Keratinocyte (primary cell): ENCODE results near the gene DCAF8L1. TPM values are rescaled to one million over a fixed set of nuclear protein-coding genes. Genes with fewer than 3 reads are reported as not detected.

Experiments
- DNase-seq: peaks from one replicate; pipeline ENCODE4 v3.0.0-alpha.2; 2011; ENCODE audit warnings: low read depth, missing footprints, low spot score
- FAIRE-seq: peaks from 2 replicates; lab custom pipeline; 2011; peaks lifted over from hg19 to GRCh38; lab: Jason Lieb, UNC
- H2AFZ ChIP-seq: 2 replicates; pipeline ENCODE4 v1.6.0; 2012; ENCODE audit warnings: low read length, control low read depth, inconsistent platforms; ENCODE audit not compliant: control insufficient read depth
- H3K27ac ChIP-seq: 2 replicates; pipeline ENCODE4 v1.5.1; 2011; ENCODE audit warnings: low read length; ENCODE audit not compliant: control insufficient read depth, insufficient read depth
- H3K27me3 ChIP-seq: 3 replicates; pipeline ENCODE4 v1.6.0; 2011; ENCODE audit warnings: low read length; ENCODE audit not compliant: control insufficient read depth, insufficient read depth; ENCODE audit errors: extremely low read depth
- H3K36me3 ChIP-seq, 2 experiments: 2 replicates in 1 of 2; 3 replicates in 1 of 2; pipeline ENCODE4 v1.5.1; 2011; ENCODE audit warnings: low read length in 2 of 2, mild to moderate bottlenecking in 1 of 2; ENCODE audit not compliant: control insufficient read depth in 2 of 2, insufficient read depth in 2 of 2; ENCODE audit errors: extremely low read depth in 1 of 2
- H3K4me1 ChIP-seq: 3 replicates; pipeline ENCODE4 v1.5.1; 2011; ENCODE audit warnings: low read length; ENCODE audit not compliant: control insufficient read depth, insufficient read depth; ENCODE audit errors: extremely low read depth
- H3K4me2 ChIP-seq: 3 replicates; pipeline ENCODE4 v1.6.0; 2011; ENCODE audit warnings: low read depth, low read length; ENCODE audit not compliant: control insufficient read depth, insufficient read depth; ENCODE audit errors: extremely low read depth
- H3K4me3 ChIP-seq, 3 experiments: fragments of 200-600 bp in 1 of 3; sonication (generic) in 1 of 3; 2 replicates in 2 of 3; 3 replicates in 1 of 3; pipeline ENCODE4 v1.5.1; 2011 to 2016; ENCODE audit warnings: low read length in 3 of 3, mild to moderate bottlenecking in 3 of 3, control low read depth in 2 of 3, inconsistent platforms in 1 of 3, low read depth in 1 of 3, mixed read lengths in 1 of 3, mixed run types in 1 of 3, moderate library complexity in 1 of 3; ENCODE audit not compliant: control insufficient read depth in 2 of 3, insufficient read depth in 2 of 3; ENCODE audit errors: extremely low read depth in 1 of 3
- H3K79me2 ChIP-seq: 2 replicates; pipeline ENCODE4 v1.6.0; 2012; ENCODE audit warnings: low read length; ENCODE audit not compliant: control insufficient read depth, insufficient read depth
- H3K9ac ChIP-seq: 3 replicates; pipeline ENCODE4 v1.6.0; 2011; ENCODE audit warnings: low read length; ENCODE audit not compliant: control insufficient read depth, insufficient read depth; ENCODE audit errors: extremely low read depth
- H3K9me1 ChIP-seq: 3 replicates; pipeline ENCODE4 v1.6.0; 2011; ENCODE audit warnings: low read length; ENCODE audit not compliant: control insufficient read depth, insufficient read depth; ENCODE audit errors: extremely low read depth
- H3K9me3 ChIP-seq: 2 replicates; pipeline ENCODE4 v1.5.1; 2012; ENCODE audit warnings: low read depth, low read length; ENCODE audit not compliant: control insufficient read depth
- H4K20me1 ChIP-seq: 3 replicates; pipeline ENCODE4 v1.6.0; 2011; ENCODE audit warnings: low read length; ENCODE audit not compliant: control insufficient read depth, insufficient read depth; ENCODE audit errors: extremely low read depth
- EZH2 ChIP-seq: IDR thresholded peaks from one replicate; pipeline ENCODE4 v1.6.1; 2012; ENCODE audit warnings: inconsistent platforms, mild to moderate bottlenecking, low read length, moderate library complexity
- dilution Hi-C: fragments of 300-500 bp; cut with MboI; formaldehyde crosslinking; loops from one replicate; pipeline ENCODE4 v1.7.0; 2020; ENCODE audit warnings: low sequenced_read_pairs; ENCODE audit not compliant: extremely low pct_ligation_motif_present
- polyA plus RNA-seq, 5 experiments: library from polyadenylated mRNA; depleted of rRNA in 3 of 5; stranded (reverse) in 3 of 5; stranded (forward) in 1 of 5; unstranded in 1 of 5; fragments of >200 nt; gene quantifications; 1 replicate in 1 of 5; 2 replicates in 3 of 5; 3 replicates in 1 of 5; pipeline versions ENCODE4 v1.2.1 to v1.2.3, GENCODE V29; 2011 to 2012; ENCODE audit warnings: missing spikeins in 2 of 5, low read depth in 1 of 5, low replicate concordance in 1 of 5
- TF ChIP-seq, protein P1 (sequence below), 3 experiments: IDR thresholded peaks in 1 of 3; conservative IDR thresholded peaks in 1 of 3; optimal IDR thresholded peaks in 1 of 3; 2 replicates in 2 of 3; 3 replicates in 1 of 3; pipeline versions ENCODE3 to v1.5.1; 2011; ENCODE audit warnings: low read length in 3 of 3, mild to moderate bottlenecking in 3 of 3, moderate library complexity in 2 of 3, control low read depth in 1 of 3, inconsistent platforms in 1 of 3; ENCODE audit not compliant: insufficient read depth in 2 of 3; ENCODE audit errors: extremely low read depth in 1 of 3

The DCAF8L1 gene
- polyA plus RNA-seq, 1 donor (not counting 4 experiments of a cell fraction or from before 2014, with no cell fraction given) = not detected

GRCh38 chrX:27976284-27976683 lies 5.0 kb downstream of the DCAF8L1 start:
- Histone ChIP-seq H2AFZ (no peak overlapping the region), H3K4me2 (no peak overlapping the region), H3K4me1 (no peaks in the 10 kb centered on the region), H3K36me3 (no peaks in the 10 kb centered on the region), H3K9ac (no peak overlapping the region), H4K20me1 (no peaks in the 10 kb centered on the region), H3K27ac (no peak overlapping the region), H3K79me2 (no peaks in the 10 kb centered on the region), H3K9me3 (no peaks in the 10 kb centered on the region), H3K27me3 (no peaks in the 10 kb centered on the region), H3K4me3 (no peak overlapping the region), H3K9me1 (no peaks in the 10 kb centered on the region)
- TF ChIP-seq, protein P1, sequence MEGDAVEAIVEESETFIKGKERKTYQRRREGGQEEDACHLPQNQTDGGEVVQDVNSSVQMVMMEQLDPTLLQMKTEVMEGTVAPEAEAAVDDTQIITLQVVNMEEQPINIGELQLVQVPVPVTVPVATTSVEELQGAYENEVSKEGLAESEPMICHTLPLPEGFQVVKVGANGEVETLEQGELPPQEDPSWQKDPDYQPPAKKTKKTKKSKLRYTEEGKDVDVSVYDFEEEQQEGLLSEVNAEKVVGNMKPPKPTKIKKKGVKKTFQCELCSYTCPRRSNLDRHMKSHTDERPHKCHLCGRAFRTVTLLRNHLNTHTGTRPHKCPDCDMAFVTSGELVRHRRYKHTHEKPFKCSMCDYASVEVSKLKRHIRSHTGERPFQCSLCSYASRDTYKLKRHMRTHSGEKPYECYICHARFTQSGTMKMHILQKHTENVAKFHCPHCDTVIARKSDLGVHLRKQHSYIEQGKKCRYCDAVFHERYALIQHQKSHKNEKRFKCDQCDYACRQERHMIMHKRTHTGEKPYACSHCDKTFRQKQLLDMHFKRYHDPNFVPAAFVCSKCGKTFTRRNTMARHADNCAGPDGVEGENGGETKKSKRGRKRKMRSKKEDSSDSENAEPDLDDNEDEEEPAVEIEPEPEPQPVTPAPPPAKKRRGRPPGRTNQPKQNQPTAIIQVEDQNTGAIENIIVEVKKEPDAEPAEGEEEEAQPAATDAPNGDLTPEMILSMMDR (optimal IDR thresholded peaks at IDR 0.05 in 1 of 3, IDR thresholded peaks at IDR 0.05 in 1 of 3, conservative IDR thresholded peaks at IDR 0.05 in 1 of 3; ENCODE audit: extremely low read depth in 1 of 3, insufficient read depth in 2 of 3, low read length in 3 of 3) = no peak
- TF ChIP-seq EZH2 = no peak
- FAIRE-seq = no peak
- no peak for DNase-seq
- dilution Hi-C loops = no loop called here

DNA sequence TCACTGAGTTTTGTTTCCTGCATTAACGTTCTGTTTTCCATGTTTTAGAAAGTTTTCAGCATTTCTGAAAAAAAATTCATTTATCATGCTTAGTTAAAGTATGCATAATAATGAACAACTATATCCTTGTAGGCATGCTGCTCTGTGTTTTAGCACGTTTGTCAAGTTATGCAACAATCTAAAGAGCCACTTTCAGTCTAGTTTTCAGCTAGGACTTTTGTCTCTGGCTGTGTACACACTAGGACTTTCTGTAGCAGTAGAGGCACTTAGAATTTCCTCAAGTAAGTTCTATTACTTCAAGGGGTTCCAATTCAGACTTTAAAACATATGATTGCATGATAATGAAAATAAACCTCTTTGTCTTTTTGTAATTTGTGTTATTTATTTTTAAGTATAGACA lies 12.4 kb downstream of the DCAF8L1 start:
- no peak overlapping the region for H2AFZ ChIP-seq
- no peak overlapping the region for H3K9ac ChIP-seq
- H3K4me1 ChIP-seq = peaks cover 4% of the 10 kb centered on the region
- FAIRE-seq = no peak
- H3K27me3 ChIP-seq = no peaks in the 10 kb centered on the region
- DNase-seq = no peak
- no peaks in the 10 kb centered on the region for H3K9me3 ChIP-seq
- H3K27ac ChIP-seq = no peak overlapping the region
- TF ChIP-seq, protein P1 (optimal IDR thresholded peaks at IDR 0.05 in 1 of 3, IDR thresholded peaks at IDR 0.05 in 1 of 3, conservative IDR thresholded peaks at IDR 0.05 in 1 of 3; ENCODE audit: extremely low read depth in 1 of 3, insufficient read depth in 2 of 3, low read length in 3 of 3) = no peak
- no peak for TF ChIP-seq EZH2
- H4K20me1 ChIP-seq = no peaks in the 10 kb centered on the region
- H3K4me3 ChIP-seq = no peak overlapping the region
- no peaks in the 10 kb centered on the region for H3K79me2 ChIP-seq
- dilution Hi-C loops = no loop called here
- H3K4me2 ChIP-seq = no peak overlapping the region
- no peaks in the 10 kb centered on the region for H3K36me3 ChIP-seq
- H3K9me1 ChIP-seq = no peaks in the 10 kb centered on the region
